Ascending aorta (tissue), 2 donors: ENCODE results near the gene RUNX2. TPM values are rescaled to one million over a fixed set of nuclear protein-coding genes. Genes with fewer than 3 reads are reported as not detected.

Source experiments
- DNase-seq, 2 donors: peaks; one replicate each; pipeline ENCODE4 v3.0.0-alpha.2; 2019; ENCODE audit warnings: low spot score in 2 of 2
- H3K27ac ChIP-seq, 2 donors: fragments of 200-600 bp; sonication (generic); one replicate each; pipeline ENCODE4 v1.5.1; 2016 to 2017; ENCODE audit warnings: mild to moderate bottlenecking in 1 of 2
- H3K27me3 ChIP-seq: fragments of 200-600 bp; sonication (generic); one replicate; pipeline ENCODE4 v1.5.1; 2017
- H3K36me3 ChIP-seq, 2 donors: fragments of 200-600 bp; sonication (generic); one replicate each; pipeline ENCODE4 v1.5.1; 2016
- H3K4me1 ChIP-seq, 2 donors: fragments of 200-600 bp; sonication (generic); one replicate each; pipeline ENCODE4 v1.5.1; 2016 to 2017; ENCODE audit warnings: mild to moderate bottlenecking in 1 of 2
- H3K4me3 ChIP-seq, 2 donors: fragments of 200-600 bp; sonication (generic); one replicate each; pipeline ENCODE4 v1.5.1; 2016 to 2017; ENCODE audit warnings: mild to moderate bottlenecking in 1 of 2
- H3K9me3 ChIP-seq, 2 donors: fragments of 200-600 bp; sonication (generic); one replicate each; pipeline ENCODE4 v1.5.1; 2016
- CTCF ChIP-seq, 3 experiments: fragments of 200-600 bp in 2 of 3; fragments of 450-650 bp in 1 of 3; sonication (generic) in 2 of 3; IDR thresholded peaks; one replicate each; pipeline ENCODE4 v1.5.1; 2016 to 2019; ENCODE audit warnings: antibody characterized with exemption in 3 of 3, mild to moderate bottlenecking in 1 of 3, moderate library complexity in 1 of 3
- intact Hi-C: fragments of 100-400 bp; cut with DNase I; formaldehyde crosslinking; loops from one replicate; pipeline ENCODE4 v1.15.1; 2023
- total RNA-seq: library from RNA; depleted of rRNA; stranded (reverse); fragments of >200 nt; gene quantifications from one replicate; pipeline ENCODE4 v1.1.0, GENCODE V29; 2016

RUNX2 gene
- total RNA-seq, 1 donor from 2014 or later = 0.21 TPM

GRCh38 chr6:45388328-45388727 is 60.2 kb downstream of the RUNX2 start:
- no peak for DNase-seq
- Histone ChIP-seq H3K36me3 (no peaks in the 10 kb centered on the region), H3K9me3 (no peaks in the 10 kb centered on the region), H3K27me3 (no peaks in the 10 kb centered on the region), H3K27ac (no peak overlapping the region), H3K4me1 (no peaks in the 10 kb centered on the region), H3K4me3 (no peak overlapping the region)
- TF ChIP-seq CTCF (IDR thresholded peaks at IDR 0.05) = no peak
- intact Hi-C loops = no loop called here

GRCh38 chr6:45394586-45395095 is 66.5 kb downstream of the RUNX2 start:
- Histone ChIP-seq H3K4me1 (no peaks in the 10 kb centered on the region), H3K9me3 (no peaks in the 10 kb centered on the region), H3K27ac (no peak overlapping the region), H3K4me3 (no peak overlapping the region), H3K27me3 (no peaks in the 10 kb centered on the region), H3K36me3 (no peaks in the 10 kb centered on the region)
- no peak for DNase-seq
- intact Hi-C loops = no loop called here
- TF ChIP-seq CTCF (IDR thresholded peaks at IDR 0.05) = no peak

GRCh38 chr6:45398075-45398813 is 70.1 kb downstream of the RUNX2 start:
- Histone ChIP-seq H3K4me3 (no peak overlapping the region), H3K4me1 (no peaks in the 10 kb centered on the region), H3K27me3 (no peaks in the 10 kb centered on the region), H3K27ac (no peak overlapping the region), H3K36me3 (no peaks in the 10 kb centered on the region), H3K9me3 (no peaks in the 10 kb centered on the region)
- intact Hi-C loops = no loop called here
- no peak for DNase-seq
- TF ChIP-seq CTCF (IDR thresholded peaks at IDR 0.05) = no peak

- no peak for DNase-seq
- TF ChIP-seq CTCF (IDR thresholded peaks at IDR 0.05) = no peak
- Histone ChIP-seq H3K4me1 (no peaks in the 10 kb centered on the region), H3K4me3 (no peak overlapping the region), H3K36me3 (no peaks in the 10 kb centered on the region), H3K9me3 (no peaks in the 10 kb centered on the region), H3K27ac (no peak overlapping the region), H3K27me3 (no peaks in the 10 kb centered on the region)
- intact Hi-C loops = no loop called here
Observed at GRCh38 chr6:45400021-45400420, 71.9 kb downstream of the RUNX2 start.

GRCh38 chr6:45411959-45412358 is 83.8 kb downstream of the RUNX2 start:
- no peak for TF ChIP-seq CTCF (IDR thresholded peaks at IDR 0.05)
- H3K4me3 ChIP-seq = no peak overlapping the region
- H3K36me3 ChIP-seq = no peaks in the 10 kb centered on the region
- intact Hi-C loops = no loop called here
- no peaks in the 10 kb centered on the region for H3K27me3 ChIP-seq
- DNase-seq = no peak
- H3K4me1 ChIP-seq = no peaks in the 10 kb centered on the region
- H3K27ac ChIP-seq = no peak overlapping the region
- H3K9me3 ChIP-seq = no peaks in the 10 kb centered on the region
